GM21360 (cell line): ENCODE results near the gene PFKP.

Experiments used
- ATAC-seq: cut with Tn5 transposase; IDR thresholded peaks from one replicate; pipeline ENCODE4 v1.9.1; 2021; ENCODE audit warnings: mild to moderate bottlenecking, moderate library complexity; ENCODE audit not compliant: unreplicated experiment

The PFKP gene

GRCh38 chr10:3129581-3130340, 62.4 kb downstream of the PFKP start:
- no peak for ATAC-seq

GRCh38 chr10:3131098-3131497, 63.8 kb downstream of the PFKP start:
- no peak for ATAC-seq

- ATAC-seq: no peak
Measured at GRCh38 chr10:3132036-3133025, 65.0 kb downstream of the PFKP start.

DNA sequence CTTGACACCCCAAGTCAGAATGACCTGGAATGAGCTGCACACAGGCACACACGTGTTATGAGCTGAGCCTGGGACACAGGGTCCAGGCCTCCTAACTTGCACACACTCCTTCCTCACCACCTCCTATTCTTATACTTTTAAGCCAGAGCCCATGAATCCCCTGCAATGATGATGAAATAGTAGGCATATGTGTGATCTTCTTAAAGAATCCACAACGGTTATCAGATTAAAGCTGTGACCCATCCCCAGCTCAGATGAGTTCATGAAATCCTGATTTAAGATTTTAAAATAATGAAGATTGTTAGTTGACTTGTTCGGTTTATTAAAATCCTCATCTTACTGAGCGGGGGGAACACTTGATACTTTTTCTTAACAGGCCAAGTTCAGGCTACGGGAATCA, 66.6 kb downstream of the PFKP start:
- ATAC-seq: no peak

GRCh38 chr10:3135006-3135405, 67.7 kb downstream of the PFKP start:
- ATAC-seq: no peak

- ATAC-seq: no peak
Measured at GRCh38 chr10:3136336-3136735, 69.0 kb downstream of the PFKP start.

- no peak for ATAC-seq
Measured at GRCh38 chr10:3136763-3137611, 69.6 kb downstream of the PFKP start.

GRCh38 chr10:3137958-3138726, 70.8 kb downstream of the PFKP start:
- ATAC-seq: no peak

DNA sequence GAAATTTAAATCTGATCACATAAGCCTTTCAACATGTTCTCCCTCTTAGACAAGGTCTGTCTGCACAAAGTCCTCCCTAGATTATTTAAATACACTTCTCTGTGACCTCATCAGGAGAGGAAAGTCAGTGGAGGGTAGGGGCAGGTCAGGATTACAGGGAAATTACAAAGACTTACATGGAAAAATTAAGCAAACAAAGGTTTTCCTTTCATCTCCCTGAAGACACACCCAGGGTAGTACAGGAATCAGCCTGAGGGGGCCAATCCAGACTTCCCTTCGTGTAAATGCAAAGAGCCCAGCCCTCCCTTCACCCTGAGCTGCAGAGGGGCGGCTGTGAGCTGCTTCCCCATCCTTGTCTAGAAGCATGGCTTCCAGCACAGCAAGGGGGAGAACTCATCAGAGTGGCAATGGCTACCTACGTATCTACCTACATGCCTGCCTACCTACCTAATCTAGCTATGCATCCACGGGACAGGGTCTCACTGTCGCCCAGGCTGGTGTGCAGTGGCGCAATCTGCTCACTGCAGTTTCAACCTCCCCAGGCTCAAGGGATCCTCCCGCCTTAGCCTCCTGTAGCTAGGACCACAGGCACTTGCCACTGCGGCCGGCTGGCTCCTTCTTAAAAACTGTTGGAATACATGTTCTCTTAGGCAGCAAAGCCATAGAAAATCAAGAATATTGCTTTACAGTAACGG, 72.0 kb downstream of the PFKP start:
- ATAC-seq: no peak

DNA sequence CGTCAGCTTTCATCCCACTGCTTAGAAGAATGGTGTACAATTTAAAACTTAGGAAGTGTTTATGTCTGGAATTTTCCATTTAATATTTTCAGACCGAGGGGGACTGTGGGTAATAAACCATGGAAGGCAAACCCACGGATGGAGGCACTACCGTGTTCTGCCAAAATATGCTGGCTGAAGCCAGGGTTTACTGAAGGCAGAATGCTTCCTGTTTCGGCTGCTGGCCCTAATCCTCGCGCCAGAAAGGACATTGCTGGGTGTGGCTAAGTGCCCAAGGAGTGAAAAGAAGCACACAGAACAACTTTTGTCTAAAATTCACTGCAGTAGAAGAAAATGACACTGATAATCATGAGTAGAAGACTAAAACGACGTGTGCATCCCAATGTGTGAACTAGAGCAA, 72.9 kb downstream of the PFKP start:
- no peak for ATAC-seq

DNA sequence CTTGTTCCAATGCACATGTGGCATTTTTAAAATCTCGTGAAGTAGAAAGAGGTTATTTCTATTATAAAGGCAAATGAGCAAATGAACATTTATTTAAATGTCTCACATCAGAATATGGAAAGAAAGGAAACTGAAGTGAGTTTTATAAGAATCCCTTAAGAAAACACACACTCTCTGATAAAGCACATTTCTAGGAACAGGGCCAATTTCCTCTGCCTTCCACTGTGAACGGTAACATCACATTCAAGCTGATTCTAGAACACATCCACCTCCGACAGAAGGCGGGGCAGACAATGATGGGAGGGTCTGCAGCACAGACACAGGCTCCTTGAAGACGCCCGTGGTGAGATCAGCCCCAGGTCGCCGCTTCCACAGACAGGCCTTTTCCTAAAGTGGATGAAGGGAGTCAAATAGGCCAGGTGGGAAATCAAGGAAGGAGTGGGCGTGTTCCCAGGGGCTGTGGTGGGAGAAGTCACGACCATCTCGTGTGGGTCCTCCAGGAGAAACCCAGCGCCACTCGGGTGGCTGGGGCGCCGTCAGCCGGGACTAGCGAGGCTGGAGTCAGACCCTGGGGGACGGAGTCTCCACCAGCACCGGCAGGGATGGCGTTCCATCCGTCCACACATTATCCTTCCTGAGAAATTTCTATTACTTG, 74.1 kb downstream of the PFKP start:
- no peak for ATAC-seq

DNA sequence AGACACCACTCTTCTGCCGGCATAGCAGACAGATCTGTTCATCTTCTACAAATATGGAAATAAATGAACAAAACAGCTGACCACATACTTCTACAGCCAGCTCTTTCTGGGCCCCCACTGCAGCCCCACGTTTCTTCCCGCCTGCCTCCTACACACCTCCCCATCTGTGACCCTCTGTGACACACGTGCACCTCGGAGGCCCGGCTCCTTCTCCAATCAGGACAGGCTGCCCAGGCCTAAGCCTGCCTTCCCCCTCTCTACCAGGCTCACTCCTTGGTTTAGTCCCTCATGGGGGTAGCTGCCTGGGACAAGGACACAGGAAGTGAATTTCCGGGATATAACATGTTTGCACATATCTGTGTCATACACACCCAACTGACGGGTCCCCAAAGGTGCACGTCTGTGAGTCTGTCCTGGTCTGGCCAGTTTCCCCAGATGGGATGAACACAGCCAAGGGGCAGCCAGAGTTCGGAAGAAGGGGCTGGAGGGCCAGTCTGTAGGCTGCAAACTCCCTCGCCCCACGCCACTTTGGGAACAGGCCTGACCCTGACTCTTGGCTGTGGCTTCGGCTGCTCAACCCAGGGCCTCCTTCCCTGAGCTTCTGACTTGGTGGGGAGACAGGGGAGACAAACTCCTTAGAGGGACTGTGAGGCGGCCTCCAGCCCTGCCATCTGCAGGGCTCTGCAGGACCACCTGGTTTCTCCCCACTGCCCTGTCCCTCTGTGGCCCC, 75.0 kb downstream of the PFKP start:
- ATAC-seq: no peak

DNA sequence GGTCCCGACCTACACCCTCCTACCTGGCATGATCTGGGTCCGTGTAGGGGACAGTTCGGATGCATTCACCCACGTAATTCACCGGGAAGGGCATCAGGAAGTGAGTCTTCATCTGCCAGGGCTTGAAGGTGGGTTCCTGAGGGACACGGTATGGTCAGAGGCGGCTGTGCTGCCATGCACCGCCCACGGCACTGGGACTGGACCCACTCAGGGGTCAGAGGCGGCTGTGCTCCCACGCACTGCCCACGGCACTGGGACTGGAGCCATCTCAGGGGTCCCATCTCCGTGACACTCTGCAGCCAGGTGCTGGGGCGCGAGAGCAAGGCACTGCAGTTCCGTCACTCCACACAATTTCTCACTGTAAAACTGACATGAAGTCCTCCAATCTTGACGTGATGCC, 76.0 kb downstream of the PFKP start:
- no peak for ATAC-seq

GRCh38 chr10:3143791-3144434, 76.6 kb downstream of the PFKP start:
- no peak for ATAC-seq

- no peak for ATAC-seq
Measured at GRCh38 chr10:3145366-3145765, 78.0 kb downstream of the PFKP start.

DNA sequence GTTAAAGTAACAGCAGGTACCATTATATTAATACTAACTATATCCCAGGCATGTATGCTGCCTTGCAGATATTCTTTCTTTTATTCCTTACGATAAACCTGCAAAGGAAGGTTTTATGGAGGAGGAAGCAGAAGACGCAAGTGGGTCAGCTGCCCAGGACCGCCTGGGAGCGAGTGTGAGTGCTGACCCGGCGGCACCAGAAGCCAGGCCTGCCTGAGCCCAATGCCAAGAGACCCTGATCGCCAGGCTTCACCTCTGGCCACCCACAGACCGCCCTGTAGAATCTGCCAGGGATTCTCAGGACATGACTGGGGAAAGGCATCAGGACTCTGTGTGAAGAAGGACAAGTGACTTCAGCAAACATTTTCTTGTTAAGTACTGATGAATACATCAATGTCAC, 78.9 kb downstream of the PFKP start:
- ATAC-seq: no peak

DNA sequence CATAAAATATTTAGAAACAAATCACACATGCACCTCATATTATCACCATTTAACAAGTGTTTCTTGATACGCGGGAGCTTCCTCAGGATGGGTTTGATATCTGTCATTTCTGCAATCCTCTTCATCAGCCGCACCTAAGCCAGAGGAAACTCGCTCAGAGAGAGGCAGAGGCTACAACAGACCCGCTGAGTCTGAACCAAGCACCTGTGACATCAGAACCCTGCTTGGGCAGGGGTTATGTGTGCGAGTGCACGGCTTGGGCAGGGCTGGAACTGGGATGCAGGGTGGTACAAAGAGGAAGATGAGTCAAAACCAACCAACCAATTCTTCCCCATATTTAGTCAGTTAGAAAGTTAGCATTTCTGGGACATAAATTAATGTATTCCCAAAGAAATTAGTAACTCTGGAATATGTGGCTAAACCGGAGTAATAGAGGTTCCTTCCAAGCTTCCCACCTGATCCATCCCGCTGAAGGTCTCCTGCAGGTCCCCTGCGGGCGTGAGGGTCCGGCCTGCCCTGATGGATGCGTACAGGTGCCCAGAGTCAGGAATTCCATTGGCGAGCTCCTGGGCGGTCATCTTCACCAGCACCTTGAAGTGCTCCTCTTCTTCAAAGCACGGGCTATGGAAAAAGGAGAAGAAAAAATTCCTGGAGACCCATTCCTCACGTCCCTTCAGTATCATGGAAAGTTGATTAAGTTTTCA, 79.9 kb downstream of the PFKP start:
- no peak for ATAC-seq
